ENCODE measurements around the gene ST3GAL5.
A peak's percentile ranks its signal among the peaks of the same experiment; 100 is the strongest.
"Not testable (repeated sequence)": the region's sequence is repeated elsewhere in the genome, so short reads cannot be mapped to it uniquely, and the experiment has no call there.

Gene ST3GAL5

DNA sequence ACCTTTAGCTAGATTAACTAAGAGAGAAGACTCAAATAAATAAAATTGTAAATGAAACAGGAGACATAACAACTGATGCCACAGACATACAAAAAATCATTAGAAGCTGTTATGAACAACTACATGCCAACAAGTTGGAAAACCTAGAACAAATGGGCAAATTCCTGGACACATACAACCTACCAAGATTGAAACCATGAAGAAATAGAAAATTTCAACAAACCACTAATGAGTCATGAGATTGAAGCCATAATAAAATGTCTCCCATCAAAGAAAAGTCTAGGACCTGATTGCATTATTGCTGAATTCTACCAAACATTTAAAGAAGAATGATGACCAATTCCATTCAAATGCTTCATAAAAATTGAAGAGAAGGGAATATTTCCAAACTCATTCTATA, 54.3 kb downstream of the ST3GAL5 start:
- no peak overlapping the region for H3K4me3 ChIP-seq (ENCODE audit: low read length)
- TF ChIP-seq, protein P1, sequence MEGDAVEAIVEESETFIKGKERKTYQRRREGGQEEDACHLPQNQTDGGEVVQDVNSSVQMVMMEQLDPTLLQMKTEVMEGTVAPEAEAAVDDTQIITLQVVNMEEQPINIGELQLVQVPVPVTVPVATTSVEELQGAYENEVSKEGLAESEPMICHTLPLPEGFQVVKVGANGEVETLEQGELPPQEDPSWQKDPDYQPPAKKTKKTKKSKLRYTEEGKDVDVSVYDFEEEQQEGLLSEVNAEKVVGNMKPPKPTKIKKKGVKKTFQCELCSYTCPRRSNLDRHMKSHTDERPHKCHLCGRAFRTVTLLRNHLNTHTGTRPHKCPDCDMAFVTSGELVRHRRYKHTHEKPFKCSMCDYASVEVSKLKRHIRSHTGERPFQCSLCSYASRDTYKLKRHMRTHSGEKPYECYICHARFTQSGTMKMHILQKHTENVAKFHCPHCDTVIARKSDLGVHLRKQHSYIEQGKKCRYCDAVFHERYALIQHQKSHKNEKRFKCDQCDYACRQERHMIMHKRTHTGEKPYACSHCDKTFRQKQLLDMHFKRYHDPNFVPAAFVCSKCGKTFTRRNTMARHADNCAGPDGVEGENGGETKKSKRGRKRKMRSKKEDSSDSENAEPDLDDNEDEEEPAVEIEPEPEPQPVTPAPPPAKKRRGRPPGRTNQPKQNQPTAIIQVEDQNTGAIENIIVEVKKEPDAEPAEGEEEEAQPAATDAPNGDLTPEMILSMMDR (conservative IDR thresholded peaks at IDR 0.05; ENCODE audit: low read length), result no peak
- DNase-seq (ENCODE audit: low read depth), result peak; percentile 68

DNA sequence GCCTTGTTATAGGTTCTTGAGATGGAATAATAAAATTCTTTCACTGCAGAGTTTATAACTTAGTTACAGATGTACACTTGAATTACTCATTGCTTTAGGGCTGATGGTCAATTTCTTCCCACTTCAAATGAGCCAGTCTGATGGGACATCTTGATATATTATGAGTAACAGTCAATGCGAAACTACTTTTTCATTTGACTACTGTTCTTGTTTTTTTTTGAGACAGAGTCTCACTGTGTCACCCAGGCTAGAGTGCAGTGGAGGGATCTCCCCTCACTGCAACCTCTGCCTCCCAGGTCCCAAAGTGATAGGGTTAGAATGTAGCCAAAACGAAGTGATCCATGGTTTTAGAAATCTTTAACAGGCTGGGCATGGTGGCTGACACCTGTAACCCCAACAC, 57.1 kb downstream of the ST3GAL5 start:
- TF ChIP-seq, protein P1 (conservative IDR thresholded peaks at IDR 0.05; ENCODE audit: low read length), result no peak
- H3K4me3 ChIP-seq (ENCODE audit: low read length), result no peak overlapping the region
- no peak for DNase-seq (ENCODE audit: low read depth)

DNA sequence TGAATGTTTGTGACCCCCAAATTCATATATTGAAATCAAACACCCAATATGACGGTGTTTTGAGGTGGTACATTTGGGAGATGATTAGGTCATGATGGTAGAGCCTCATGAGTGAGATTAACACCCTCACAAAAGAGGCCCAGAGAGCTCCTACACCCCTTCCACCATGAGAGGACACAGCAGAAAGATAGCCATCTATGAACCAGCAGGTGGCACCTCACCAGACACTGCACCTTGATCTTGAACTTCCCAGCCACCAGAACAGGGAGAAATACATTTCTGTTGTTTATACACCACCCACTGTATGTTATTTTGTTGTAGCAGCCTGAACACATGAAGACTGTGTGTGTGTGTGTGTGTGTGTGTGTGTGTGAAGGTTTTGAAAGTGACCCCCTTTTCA, 58.1 kb downstream of the ST3GAL5 start:
- no peak for DNase-seq (ENCODE audit: low read depth)
- TF ChIP-seq, protein P1 (conservative IDR thresholded peaks at IDR 0.05; ENCODE audit: low read length), result no peak; the same call in 1 of the 2 replicates
- H3K4me3 ChIP-seq (ENCODE audit: low read length), result no peak overlapping the region

DNA sequence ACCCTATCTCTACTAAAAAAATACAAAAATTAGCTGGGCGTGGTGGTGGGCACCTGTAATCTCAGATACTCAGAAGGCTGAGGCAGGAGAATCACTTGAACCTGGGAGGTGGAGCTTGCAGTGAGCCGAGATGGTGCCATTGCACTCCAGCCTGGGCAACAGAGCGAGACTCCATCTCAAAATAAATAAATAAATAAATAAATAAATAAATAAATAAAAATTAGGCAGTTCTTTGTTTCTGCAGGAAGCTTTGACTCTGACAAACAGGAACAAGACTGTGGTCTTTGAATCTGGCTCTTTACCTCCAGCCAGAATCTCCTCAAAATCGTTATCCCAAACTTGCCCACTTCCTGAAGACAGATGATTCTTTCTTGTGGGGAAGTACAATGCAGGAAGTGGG, 59.4 kb downstream of the ST3GAL5 start:
- H3K4me3 ChIP-seq (ENCODE audit: low read length); DNase-seq (ENCODE audit: low read depth): not testable (repeated sequence)

DNA sequence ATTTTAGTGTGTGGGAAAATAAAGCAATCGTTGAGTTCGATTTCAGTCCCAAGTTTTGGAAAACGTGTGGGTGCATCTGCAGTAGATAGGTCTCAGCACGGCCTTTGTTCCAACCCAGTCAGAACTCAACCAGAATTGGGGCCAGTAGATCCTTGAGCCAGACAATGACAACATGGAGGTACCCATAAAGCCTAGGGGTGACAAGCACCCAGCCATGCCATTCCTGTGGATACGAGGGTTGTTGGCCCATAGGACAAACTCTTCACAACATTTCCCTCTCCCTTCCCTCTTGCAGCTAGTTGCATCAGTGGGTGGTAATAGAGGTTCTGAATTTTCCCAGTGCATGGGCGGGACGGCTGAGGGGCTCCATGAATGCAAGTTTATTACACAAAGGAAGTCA, 60.1 kb downstream of the ST3GAL5 start:
- DNase-seq (ENCODE audit: low read depth), result peak; percentile 32
- TF ChIP-seq, protein P1 (conservative IDR thresholded peaks at IDR 0.05; ENCODE audit: low read length), result no peak
- H3K4me3 ChIP-seq (ENCODE audit: low read length), result no peak overlapping the region

DNA sequence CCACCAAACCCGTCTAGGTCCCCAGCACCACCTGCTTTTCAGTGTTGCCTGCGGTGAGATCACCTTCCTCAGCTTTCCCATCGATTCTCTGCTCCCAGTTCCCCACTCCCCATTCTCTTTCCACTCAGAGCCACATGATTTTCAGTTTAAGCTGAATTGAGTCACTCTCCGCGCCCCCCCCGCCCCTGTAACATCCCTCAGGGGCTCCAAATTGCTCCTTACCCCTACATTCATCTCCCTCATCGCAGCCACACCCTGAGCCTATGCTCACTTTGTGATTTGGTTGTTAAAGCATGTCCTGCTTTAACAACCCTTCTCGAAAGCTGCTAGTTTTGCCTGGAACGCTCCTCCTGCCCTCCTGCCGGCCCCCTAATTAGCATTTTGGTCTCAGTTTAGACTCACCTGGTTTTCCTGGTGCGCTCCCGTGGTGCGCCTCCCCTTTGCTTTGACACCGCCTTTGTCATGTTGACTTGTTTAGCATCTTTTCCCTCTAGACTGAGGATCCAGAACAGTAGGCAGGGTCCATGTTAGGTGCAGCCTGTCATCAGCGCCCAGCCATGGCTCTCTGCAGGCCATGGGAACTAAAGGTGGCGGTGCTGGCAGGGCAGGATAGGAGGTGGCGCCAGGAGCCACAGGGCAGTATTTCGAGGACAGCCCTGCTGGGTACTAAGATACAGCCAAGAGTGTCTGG, 60.8 kb downstream of the ST3GAL5 start:
- no peak for DNase-seq (ENCODE audit: low read depth)
- TF ChIP-seq, protein P1 (conservative IDR thresholded peaks at IDR 0.05; ENCODE audit: low read length), result no peak
- no peak overlapping the region for H3K4me3 ChIP-seq (ENCODE audit: low read length)

DNA sequence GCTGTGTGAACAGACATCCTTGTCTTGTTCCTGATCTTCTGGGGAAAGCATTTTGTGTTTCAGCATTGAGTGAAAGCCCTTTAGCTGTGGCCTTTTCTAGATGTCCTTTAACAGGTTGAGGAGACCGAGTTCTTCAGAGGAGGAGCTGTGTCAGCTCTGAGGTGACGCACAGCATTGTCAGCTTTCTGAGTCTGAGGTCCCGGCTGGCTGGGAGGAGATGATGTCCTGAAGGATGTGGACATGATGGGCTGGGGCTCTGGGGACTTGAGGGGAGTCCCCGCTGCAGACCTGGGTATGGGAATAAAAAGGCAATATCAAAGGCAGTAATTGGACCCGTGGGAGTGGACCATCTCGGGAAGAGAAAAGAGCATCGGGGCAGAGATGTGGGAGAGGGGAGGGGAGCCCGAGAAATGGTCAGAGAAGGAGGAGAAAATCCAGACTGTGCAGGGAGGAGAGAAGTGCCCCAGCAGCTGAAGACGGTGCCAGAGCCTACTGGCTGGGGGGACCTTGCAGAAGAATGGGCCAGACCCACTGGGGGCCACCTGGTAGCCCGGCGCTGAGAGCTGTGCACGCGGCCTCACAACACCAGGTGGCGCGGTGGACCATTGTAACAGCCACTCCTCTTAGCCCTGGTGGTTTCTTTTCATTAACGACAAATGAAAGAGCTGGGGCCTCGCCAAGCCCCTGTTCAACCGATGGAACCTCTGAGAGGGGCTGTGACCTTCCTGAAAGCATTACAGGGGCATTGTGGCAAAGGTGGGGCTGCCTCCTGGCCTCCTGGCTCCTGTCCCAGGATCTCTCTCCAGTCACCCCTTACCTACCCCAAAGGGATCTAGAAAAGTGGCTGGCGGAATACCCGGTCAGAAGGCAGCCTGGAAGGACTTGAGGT, 61.6 kb downstream of the ST3GAL5 start:
- H3K4me3 ChIP-seq (ENCODE audit: low read length), result peak overlapping the region; percentile 18
- DNase-seq (ENCODE audit: low read depth), result peak; percentile 48
- TF ChIP-seq, protein P1 (conservative IDR thresholded peaks at IDR 0.05; ENCODE audit: low read length), result peak; percentile 85

Data from AG10803 (cell line).